Measurements from ENCODE around the gene SPTLC2. TPM values are rescaled to one million over a fixed set of nuclear protein-coding genes. Genes with fewer than 3 reads are reported as not detected.

SPTLC2 gene
- total and polyA plus RNA-seq, 2 of the 8 experiments (the other 6 are each of a cell fraction or from before 2014, with no cell fraction given) = 8.9 to 35.1 TPM

DNA sequence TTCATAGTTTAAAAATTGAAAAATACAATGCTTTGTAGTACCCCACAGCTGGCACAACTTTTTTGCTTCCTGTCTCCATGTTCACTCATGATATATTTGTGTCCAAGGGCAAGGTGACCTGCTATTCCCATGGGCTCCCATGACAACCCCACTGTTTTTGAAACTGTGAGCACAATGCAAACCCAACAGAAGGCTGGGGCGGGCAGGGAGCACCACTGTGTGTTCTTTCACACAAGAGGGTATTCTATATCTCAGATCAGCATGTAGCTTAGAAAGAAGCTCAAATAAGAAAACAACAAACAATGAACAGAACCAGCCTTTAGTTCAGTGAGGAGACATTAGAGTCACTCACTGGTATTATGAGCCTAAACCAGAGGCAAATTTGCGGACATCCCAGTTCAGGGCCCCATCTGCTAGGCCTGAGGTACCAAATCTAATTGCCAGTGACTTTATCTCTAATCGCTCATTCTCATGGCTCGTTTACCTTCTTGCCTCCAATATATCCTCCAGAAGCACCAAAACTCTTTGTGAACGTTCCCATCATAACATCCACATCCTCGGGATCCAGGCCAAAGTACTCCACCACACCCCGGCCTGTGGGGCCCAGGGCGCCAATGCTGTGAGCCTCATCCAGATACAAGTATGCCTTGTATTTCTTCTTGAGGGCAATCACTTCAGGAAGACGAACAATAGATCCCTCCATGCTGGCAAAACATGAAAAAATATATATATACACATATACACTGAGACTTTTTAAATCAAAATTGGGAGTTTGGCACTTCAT is 61.4 kb downstream of the SPTLC2 start:
- ChIA-PET CTCF (ENCODE audit: partially characterized antibody) (no interaction called here), POLR2A (ENCODE audit: partially characterized antibody) (no interaction called here)
- no peak for DNase-seq (ENCODE audit: low read depth in 1 of 2, low spot score in 2 of 2)
- H4K91ac ChIP-seq (replicated peaks; ENCODE audit: insufficient read length, low read length) = no peak overlapping the region
- no peak overlapping the region for H2AFZ ChIP-seq (ENCODE audit: low read length)
- no peak overlapping the region for H3K23ac ChIP-seq (ENCODE audit: insufficient read length)
- no peaks in the 10 kb centered on the region; the same call in 1 of the 2 replicates for H3K79me1 ChIP-seq (ENCODE audit: low read depth, low read length)
- no peak overlapping the region for H2BK20ac ChIP-seq (ENCODE audit: low read length)
- no peak overlapping the region for H3K27ac ChIP-seq (ENCODE audit: low read depth, low read length)
- no peak overlapping the region for H2AK5ac ChIP-seq (ENCODE audit: low read depth, low read length)
- no peak overlapping the region for H4K8ac ChIP-seq (ENCODE audit: extremely low read depth, insufficient read depth, low read length)
- H3K9me3 ChIP-seq (ENCODE audit: insufficient read depth in 2 of 2, low read depth in 1 of 2, low read length in 1 of 2) = no peaks in the 10 kb centered on the region
- no peak overlapping the region for H3K14ac ChIP-seq (ENCODE audit: insufficient read length)
- no peak overlapping the region for H2BK120ac ChIP-seq (replicated peaks; ENCODE audit: low read depth, low read length)
- peaks cover 7 to 21% (median 12%) of the 10 kb centered on the region in 4 experiments; a peak in 7 of 8 replicates for H3K36me3 ChIP-seq (ENCODE audit: control insufficient read depth in 2 of 4, insufficient read depth in 4 of 4, low read length in 3 of 4)
- H3K18ac ChIP-seq (ENCODE audit: extremely low read depth, low read length) = no peak overlapping the region
- no peak overlapping the region for H2BK15ac ChIP-seq (ENCODE audit: low read length)
- H4K20me1 ChIP-seq (replicated peaks in 1 of 2; ENCODE audit: control insufficient read depth in 1 of 2, insufficient read depth in 2 of 2, low read length in 2 of 2) = no peaks in the 10 kb centered on the region
- H4K5ac ChIP-seq (ENCODE audit: insufficient read length, low read depth, low read length) = no peak overlapping the region
- no peak overlapping the region for H3K4ac ChIP-seq (replicated peaks; ENCODE audit: insufficient read length, low read depth, low read length)
- no peak overlapping the region for H3K9ac ChIP-seq (replicated peaks in 1 of 4; ENCODE audit: extremely low read depth in 1 of 4, low read depth in 3 of 4, low read length in 3 of 4)
- no peaks in the 10 kb centered on the region for H3K4me1 ChIP-seq (replicated peaks in 1 of 4; ENCODE audit: control insufficient read depth in 3 of 4, insufficient read depth in 4 of 4, low read length in 3 of 4)
- no peaks in the 10 kb centered on the region for H3K79me2 ChIP-seq (ENCODE audit: control insufficient read depth in 1 of 2, insufficient read depth in 2 of 2, low read length in 2 of 2)
- H3K4me2 ChIP-seq (ENCODE audit: insufficient read depth in 1 of 2, low read depth in 2 of 2, low read length in 2 of 2) = no peak overlapping the region
- H3K27me3 ChIP-seq (replicated peaks in 1 of 4; ENCODE audit: control insufficient read depth in 3 of 4, extremely low read depth in 1 of 4, insufficient read depth in 3 of 4, low read length in 3 of 4) = no peaks in the 10 kb centered on the region
- H3K56ac ChIP-seq (replicated peaks; ENCODE audit: insufficient read length, low read depth, low read length) = no peak overlapping the region
- no peaks in the 10 kb centered on the region for H3K23me2 ChIP-seq (ENCODE audit: low read depth, low read length)
- 86% methylated on average over 9 of the region's 9 CpGs; no CpG with 5 or more reads in 1 of the 2 experiments for WGBS, 2 experiments (ENCODE audit: extremely low coverage in 1 of 2, insufficient coverage in 1 of 2, insufficient read length in 1 of 2, insufficient replicate concordance in 2 of 2, low coverage in 1 of 2, low lambda C conversion rate in 2 of 2, missing lambda C conversion rate in 1 of 2)
- no peak overlapping the region for H2BK12ac ChIP-seq (ENCODE audit: low read depth, low read length)
- FAIRE-seq = no peak
- H3K4me3 ChIP-seq (ENCODE audit: extremely low read depth in 1 of 4, insufficient read depth in 2 of 4, low read depth in 3 of 4, low read length in 4 of 4) = no peak overlapping the region
- no peak overlapping the region for H2BK5ac ChIP-seq (ENCODE audit: low read depth, low read length)
- TF ChIP-seq HDAC6 (IDR thresholded peaks at IDR 0.05; ENCODE audit: low read depth, low read length) (no peak), SIX5 (IDR thresholded peaks at IDR 0.05; ENCODE audit: low read depth, low read length) (no peak), KDM5A (IDR thresholded peaks at IDR 0.05; ENCODE audit: low read length) (no peak), EP300 (IDR thresholded peaks at IDR 0.05; ENCODE audit: borderline replicate concordance in 1 of 2, low read depth in 2 of 2, low read length in 2 of 2) (no peak), GABPA (IDR thresholded peaks at IDR 0.05; ENCODE audit: borderline replicate concordance, insufficient read depth, low read length) (no peak), RBBP5 (IDR thresholded peaks at IDR 0.05; ENCODE audit: borderline replicate concordance, low read depth, low read length) (no peak), SP2 (IDR thresholded peaks at IDR 0.05; ENCODE audit: low read length) (no peak), TCF12 (IDR thresholded peaks at IDR 0.05; ENCODE audit: low read depth, low read length) (no peak), BRCA1 (IDR thresholded peaks at IDR 0.05; ENCODE audit: low read depth, low read length) (no peak), CHD1 (IDR thresholded peaks at IDR 0.05; ENCODE audit: low read depth, low read length) (no peak), EZH2 (IDR thresholded peaks at IDR 0.05; ENCODE audit: low read depth, low read length, severe bottlenecking) (no peak), POLR2AphosphoS5 (IDR thresholded peaks at IDR 0.05; ENCODE audit: low read depth, low read length) (no peak)
- TF ChIP-seq, protein P1, sequence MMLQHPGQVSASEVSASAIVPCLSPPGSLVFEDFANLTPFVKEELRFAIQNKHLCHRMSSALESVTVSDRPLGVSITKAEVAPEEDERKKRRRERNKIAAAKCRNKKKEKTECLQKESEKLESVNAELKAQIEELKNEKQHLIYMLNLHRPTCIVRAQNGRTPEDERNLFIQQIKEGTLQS (IDR thresholded peaks at IDR 0.05; ENCODE audit: insufficient read depth, low read depth, low read length) = no peak
